GM18502 (cell line): ENCODE data around the gene LINGO4.

Source experiments
- ATAC-seq: cut with Tn5 transposase; IDR thresholded peaks from one replicate; pipeline ENCODE4 v1.9.1; 2021; ENCODE audit warnings: mild to moderate bottlenecking; ENCODE audit not compliant: unreplicated experiment, poor library complexity

Gene LINGO4, protein sequence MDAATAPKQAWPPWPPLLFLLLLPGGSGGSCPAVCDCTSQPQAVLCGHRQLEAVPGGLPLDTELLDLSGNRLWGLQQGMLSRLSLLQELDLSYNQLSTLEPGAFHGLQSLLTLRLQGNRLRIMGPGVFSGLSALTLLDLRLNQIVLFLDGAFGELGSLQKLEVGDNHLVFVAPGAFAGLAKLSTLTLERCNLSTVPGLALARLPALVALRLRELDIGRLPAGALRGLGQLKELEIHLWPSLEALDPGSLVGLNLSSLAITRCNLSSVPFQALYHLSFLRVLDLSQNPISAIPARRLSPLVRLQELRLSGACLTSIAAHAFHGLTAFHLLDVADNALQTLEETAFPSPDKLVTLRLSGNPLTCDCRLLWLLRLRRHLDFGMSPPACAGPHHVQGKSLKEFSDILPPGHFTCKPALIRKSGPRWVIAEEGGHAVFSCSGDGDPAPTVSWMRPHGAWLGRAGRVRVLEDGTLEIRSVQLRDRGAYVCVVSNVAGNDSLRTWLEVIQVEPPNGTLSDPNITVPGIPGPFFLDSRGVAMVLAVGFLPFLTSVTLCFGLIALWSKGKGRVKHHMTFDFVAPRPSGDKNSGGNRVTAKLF

DNA sequence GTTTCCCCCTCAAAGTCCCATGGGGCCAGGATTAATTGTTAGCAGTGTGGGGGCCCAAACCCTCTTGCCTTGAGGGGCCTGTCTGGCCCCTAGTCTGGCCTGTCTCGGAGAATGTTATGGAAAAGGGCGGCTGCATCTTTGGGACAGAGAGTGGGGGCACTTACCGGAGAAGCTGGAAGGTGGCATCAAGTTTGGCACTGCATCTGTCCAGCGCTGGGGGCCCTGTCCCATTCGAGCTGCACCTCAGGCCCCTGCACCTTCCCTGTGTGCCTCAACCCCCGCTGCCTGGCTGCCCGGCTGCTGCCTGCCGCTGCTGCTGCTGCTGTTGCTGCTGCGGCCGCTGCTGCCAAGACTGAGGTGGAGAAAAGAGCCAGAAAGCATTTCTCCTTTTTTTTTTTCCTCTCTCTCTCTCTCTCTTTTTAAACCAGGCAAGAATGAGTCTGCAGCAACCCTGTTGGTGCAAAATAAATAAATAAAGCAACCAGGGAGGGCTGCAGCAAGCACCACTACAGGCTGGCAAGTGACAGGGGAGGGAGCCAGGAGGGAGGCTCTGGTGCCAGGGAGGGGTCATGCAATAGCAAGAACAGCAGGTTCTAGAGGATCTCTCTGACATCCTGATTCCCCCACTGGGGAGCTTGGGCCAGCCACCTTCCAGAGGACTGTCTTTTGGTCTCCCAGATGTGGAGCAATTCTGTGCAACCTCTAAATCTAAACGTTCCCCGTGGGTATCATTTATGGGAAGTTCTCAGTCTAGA, at the start of gene LINGO4:
Gene LINGO4, minus strand, starts transcription at position 354 of the 755 bp plus-strand sequence. CDS start 2,715 bp downstream, outside the sequence.
- ATAC-seq: no peak

GRCh38 chr1:151854658-151855057, 49.4 kb upstream of the LINGO4 start:
- ATAC-seq: no peak

DNA sequence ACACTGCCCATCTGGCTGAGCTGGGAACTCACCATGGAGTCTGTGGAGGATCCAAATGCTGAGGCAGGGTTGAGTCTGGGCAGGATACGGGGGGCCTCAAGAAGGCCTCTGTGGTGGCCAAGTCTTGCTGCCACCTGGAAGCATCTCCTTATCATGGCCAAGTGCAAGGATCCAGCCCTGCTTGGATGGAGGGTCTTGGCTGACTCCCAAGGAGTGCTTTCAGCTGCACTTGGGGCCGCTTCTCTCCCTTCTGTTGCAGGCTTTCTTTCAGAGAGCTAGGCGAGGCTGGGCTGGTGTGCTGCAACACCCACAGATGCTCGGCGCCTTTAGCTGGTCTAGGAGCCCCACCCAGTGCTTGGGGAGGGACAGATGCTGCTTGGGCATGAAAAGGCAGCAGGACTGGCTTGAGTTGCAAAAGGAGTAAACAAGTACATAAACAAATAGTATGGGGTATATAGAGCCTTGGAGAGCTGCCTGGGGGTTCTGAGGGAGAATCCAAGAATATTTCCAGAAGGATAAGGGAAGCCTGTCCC, 48.3 kb upstream of the LINGO4 start, which contains the start of gene THEM5:
Gene THEM5, minus strand, starts transcription at position 302 of the 533 bp plus-strand sequence. Its CDS starts 147 bp downstream, at position 155.
- ATAC-seq: no peak

DNA sequence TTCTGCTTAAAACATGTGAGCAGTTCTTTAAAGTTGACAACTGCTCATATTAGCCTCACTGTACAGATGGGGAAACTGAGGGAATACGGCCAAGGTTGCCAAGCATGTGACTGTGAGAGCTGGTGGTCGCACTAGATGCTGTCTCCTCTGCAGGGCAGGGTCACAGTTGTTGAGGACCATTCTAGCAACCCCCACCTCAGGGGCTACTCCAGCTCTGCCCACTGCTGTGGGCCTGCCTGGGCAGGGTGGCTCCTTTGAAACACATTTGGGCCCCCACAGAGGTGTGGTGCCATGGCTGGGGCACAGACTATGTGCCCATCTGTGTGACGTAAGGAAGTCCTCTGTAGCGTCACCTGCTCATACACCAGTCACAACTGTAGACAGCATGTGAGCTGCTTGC, 47.5 kb upstream of the LINGO4 start:
- ATAC-seq: no peak

GRCh38 chr1:151851886-151852285, 46.7 kb upstream of the LINGO4 start:
- no peak for ATAC-seq

DNA sequence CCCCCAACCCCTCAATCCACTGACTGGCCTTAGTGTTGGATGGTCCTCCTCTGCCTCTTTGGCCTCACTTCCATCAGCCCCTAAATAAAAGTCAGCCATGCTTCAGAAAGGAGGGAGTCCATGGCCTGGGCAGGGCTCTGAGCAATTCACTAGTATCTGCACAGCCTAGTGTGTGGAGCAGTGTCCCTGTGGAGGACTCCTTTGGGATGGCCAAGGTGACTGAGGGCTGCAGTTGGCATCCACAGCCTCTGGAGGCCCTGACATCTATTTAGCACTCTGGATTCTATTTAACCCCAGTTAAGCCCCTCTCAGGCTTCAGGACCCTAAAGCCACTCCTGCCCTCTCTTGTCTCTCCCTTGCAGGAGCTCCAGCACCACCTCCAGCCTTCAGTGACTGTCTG, 44.7 kb upstream of the LINGO4 start:
- ATAC-seq: no peak

GRCh38 chr1:151849126-151849525, 43.9 kb upstream of the LINGO4 start:
- ATAC-seq: no peak

DNA sequence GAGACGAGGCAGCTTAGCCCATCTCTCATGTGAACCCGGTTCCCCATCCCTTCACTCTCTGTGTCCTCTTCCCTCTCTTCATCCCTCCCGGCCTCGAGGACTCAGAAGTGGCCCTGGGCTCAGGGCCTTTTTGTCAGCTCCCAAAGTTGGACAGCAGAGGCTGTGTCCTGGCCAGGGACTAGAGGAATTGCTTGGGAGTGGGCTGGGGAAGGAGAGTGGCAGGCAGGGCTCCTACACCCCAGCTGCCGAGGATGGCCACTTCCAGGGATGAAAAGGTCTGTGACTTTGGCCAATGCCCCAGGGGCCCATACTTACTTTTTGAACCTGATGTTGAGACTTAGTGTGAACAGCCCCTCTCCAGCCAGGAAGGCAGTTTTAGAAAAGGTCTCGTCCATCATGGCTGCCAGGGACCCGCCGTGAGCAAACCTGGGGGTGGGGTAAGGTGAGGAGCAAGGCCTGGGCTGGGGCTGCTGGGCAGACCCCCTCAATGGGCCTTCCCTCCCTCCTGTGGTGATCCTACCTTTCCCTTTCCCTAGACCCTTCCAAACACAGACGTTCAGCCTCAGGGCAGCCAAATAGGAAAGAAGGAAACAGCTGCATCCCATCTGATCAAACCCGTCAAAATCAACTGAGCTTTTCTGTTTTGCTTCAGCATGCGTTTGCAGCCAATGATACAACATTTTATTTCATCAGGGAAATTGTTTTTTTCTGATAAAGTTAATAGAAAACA, 42.8 kb upstream of the LINGO4 start:
- ATAC-seq: no peak

DNA sequence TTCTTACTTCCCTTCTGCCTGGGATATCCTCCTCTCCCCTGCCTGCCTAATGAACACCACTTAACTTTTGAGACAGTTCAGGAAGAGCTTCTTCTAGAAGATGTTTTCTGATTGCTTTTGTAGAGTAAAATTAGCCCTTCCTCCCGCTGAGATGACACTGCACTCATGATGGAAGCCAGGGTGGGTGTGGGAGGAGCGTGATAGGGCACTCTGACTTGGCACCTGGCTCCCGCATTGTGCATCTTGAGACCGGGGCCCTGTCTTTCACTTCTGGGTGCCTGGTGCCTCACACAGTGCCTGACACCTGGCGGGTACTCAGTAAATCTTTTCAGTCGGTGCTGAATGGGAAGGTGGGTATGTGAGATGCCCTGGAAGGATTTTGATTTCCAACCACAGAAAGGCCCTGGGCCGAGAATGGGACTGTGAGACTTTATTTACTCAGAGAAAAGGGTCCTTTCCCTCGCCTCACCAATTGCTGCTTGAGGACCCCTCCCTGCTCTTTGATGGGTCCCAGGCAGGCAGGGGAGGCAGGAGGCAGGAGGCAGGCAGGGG, 41.5 kb upstream of the LINGO4 start:
- ATAC-seq: no peak

GRCh38 chr1:151846062-151846568, 40.9 kb upstream of the LINGO4 start:
- no peak for ATAC-seq

DNA sequence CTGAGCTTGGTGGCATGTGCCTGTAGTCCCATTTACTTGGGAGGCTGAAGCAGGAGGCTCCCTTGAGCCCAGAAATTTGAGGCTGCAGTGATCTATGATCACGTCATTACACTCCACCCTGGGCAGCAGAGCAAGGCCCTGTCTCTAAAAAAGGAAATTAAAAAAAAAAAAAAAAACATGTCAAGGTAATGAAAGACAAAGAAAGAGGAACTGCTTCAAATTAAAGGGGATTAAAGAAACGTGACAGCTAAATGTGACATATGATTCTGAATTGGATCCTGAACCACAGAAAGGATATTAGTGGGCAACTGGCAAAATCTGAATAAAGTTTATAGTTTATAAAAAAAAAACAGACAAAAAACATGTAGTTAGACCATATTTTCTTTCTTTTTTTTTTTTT, 38.2 kb upstream of the LINGO4 start:
- ATAC-seq: no peak

- no peak for ATAC-seq
Observed at GRCh38 chr1:151841141-151841540, 35.9 kb upstream of the LINGO4 start.

GRCh38 chr1:151840421-151840820, 35.2 kb upstream of the LINGO4 start:
- no peak for ATAC-seq

GRCh38 chr1:151839457-151840403, 34.5 kb upstream of the LINGO4 start, which contains the start of gene C2CD4D:
Gene C2CD4D, minus strand, starts transcription at chr1:151839820. Its CDS starts 831 bp downstream, at chr1:151838989.
- ATAC-seq: peak; percentile 40

GRCh38 chr1:151839082-151839412, 33.8 kb upstream of the LINGO4 start:
- ATAC-seq: no peak

DNA sequence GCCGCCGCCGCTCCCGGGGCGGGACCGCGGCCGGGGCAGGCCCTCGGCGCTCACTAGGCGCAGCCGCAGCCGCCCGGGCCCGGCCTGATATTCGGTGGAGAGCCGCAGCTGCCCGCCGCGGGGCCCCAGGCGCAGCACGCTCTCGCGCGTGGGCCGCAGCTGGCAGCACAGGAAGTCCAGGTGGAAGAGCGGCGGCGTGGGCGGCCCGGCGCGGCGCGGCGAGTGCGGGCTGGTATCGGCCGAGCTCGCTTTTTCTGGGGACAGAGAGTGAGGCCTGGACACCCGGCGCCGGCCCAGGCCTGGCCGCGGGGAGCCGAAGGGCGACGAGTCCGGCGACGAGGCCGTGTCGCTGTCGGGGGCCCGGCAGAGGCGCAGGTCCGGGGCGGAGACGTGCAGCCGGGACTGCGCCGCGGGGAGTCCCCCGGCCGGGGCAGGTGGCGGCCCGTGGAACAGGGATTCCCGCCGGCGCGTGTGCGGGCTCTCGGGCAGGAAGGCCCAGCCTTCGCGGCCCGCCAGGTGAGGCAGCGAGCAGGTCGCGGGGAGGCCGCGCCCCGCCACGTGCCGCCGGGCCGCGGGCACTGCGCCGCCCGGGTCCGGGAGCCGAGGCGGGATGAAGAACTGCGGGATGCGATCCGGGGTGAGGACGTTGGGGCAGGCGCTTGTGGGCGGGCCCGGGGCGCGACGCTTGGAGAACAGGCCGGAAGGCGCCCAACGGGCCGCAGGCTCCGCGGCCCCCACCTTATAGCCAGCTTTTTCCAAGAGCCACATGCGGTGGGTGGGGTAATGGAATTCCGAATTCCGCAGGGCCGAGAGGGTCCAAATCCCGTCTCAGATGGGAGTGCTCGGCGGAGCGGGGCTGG, 33.2 kb upstream of the LINGO4 start:
- no peak for ATAC-seq

GRCh38 chr1:151837884-151838221, 32.6 kb upstream of the LINGO4 start:
- no peak for ATAC-seq

- no peak for ATAC-seq
Observed at GRCh38 chr1:151837197-151837596, 32.0 kb upstream of the LINGO4 start.
